SK-N-SH (cell line): ENCODE measurements around the gene SLC26A1.

Experiments
- CHD2 ChIP-seq: fragments of 150-350 bp; IDR thresholded peaks from 2 replicates; pipeline ENCODE4 v1.6.1; 2018; ENCODE audit warnings: low read length; ENCODE audit not compliant: partially characterized antibody
- EP300 ChIP-seq, 2 experiments: IDR thresholded peaks; 2 replicates each; pipeline versions ENCODE4 v1.4.0 to v1.6.1; 2012; ENCODE audit warnings: borderline replicate concordance in 1 of 2, low read depth in 1 of 2, low read length in 1 of 2
- EZH2phosphoT487 ChIP-seq: fragments of 200-600 bp; sonication (generic); IDR thresholded peaks from 2 replicates; pipeline ENCODE4 v1.6.1; 2017; ENCODE audit warnings: low read depth, mixed run types, mild to moderate bottlenecking, antibody characterized with exemption, moderate library complexity, borderline replicate concordance
- FOSL2 ChIP-seq: IDR thresholded peaks from 2 replicates; pipeline ENCODE4 v1.4.0; 2012; ENCODE audit warnings: low read depth, mild to moderate bottlenecking, moderate library complexity, borderline replicate concordance
- JUND ChIP-seq: IDR thresholded peaks from 2 replicates; pipeline ENCODE4 v1.4.0; 2012
- MEF2A ChIP-seq: IDR thresholded peaks from 2 replicates; pipeline ENCODE4 v1.4.0; 2012; ENCODE audit warnings: low read depth, borderline replicate concordance
- MXI1 ChIP-seq: IDR thresholded peaks from 2 replicates; pipeline ENCODE4 v1.6.1; 2012; ENCODE audit warnings: mild to moderate bottlenecking, low read depth, low read length, improper control_type of control experiment
- POLR2AphosphoS5 ChIP-seq: IDR thresholded peaks from 2 replicates; pipeline ENCODE4 v1.6.1; 2012; ENCODE audit warnings: low read depth, low read length
- RFX5 ChIP-seq: IDR thresholded peaks from 2 replicates; pipeline ENCODE4 v1.6.1; 2012; ENCODE audit warnings: mild to moderate bottlenecking, improper control_type of control experiment, low read length
- SIN3A ChIP-seq: IDR thresholded peaks from 2 replicates; pipeline ENCODE4 v1.6.1; 2012; ENCODE audit warnings: low read depth, mild to moderate bottlenecking, low read length, moderate library complexity, borderline replicate concordance
- TEAD4 ChIP-seq: IDR thresholded peaks from 2 replicates; pipeline ENCODE4 v1.4.0; 2012; ENCODE audit warnings: mild to moderate bottlenecking, borderline replicate concordance; ENCODE audit not compliant: insufficient read depth
- TF ChIP-seq, protein P1 (sequence below): fragments of 200-600 bp; sonication (generic); IDR thresholded peaks from 2 replicates; pipeline ENCODE4 v1.6.1; 2017; ENCODE audit warnings: antibody characterized with exemption, mild to moderate bottlenecking, moderate library complexity
- TF ChIP-seq, protein P2 (sequence below): fragments of 150-350 bp; IDR thresholded peaks from 2 replicates; pipeline ENCODE4 v1.6.1; 2017; ENCODE audit warnings: antibody characterized with exemption, low read length, low read depth, borderline replicate concordance
- TF ChIP-seq, protein P3 (sequence below): IDR thresholded peaks from 2 replicates; pipeline ENCODE4 v1.4.0; 2012; ENCODE audit warnings: low read depth, borderline replicate concordance

DNA sequence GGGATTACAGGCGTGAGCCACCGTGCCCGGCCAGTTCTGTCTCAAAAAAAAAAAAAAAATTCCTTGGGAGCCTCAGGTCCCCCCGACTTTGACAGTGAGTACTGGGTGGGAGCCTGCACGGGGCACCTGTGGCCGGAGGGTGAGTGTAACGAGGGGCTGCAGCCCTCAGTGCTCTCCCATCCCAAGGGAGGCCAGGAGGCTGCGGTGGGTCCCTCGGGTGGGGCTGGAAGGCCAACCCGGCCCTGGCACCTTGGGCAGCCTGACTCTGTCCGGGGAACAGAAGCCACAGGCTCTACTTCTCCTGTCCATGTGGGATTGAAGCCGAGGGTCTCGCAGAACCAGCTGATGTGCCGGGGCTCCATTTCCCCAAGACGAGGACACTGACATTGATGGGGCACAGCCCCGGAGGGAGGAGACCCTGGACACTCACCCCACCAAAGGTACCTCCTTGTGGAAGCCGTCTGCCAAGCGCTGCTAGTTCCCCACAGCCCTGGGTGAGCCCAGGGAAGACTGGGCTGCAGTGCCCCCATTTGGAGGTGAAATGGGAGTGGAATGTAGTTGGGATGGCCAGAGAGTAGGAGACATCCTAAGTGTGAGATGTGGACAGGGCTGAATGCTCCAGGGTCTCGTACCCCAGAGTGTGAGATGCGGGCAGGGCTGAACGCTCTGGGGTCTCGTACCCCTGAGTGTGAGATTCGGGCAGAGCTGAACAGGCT, 2.3 kb upstream of the SLC26A1 start:
- TF ChIP-seq CHD2 (no peak), POLR2AphosphoS5 (no peak), TEAD4 (no peak), SIN3A (no peak), JUND (no peak), EP300 (IDR thresholded peaks at IDR 0.05; ENCODE audit: borderline replicate concordance in 1 of 2, low read depth in 1 of 2, low read length in 1 of 2) (no peak), FOSL2 (no peak), MXI1 (no peak), RFX5 (no peak), EZH2phosphoT487 (no peak), MEF2A (no peak)
- TF ChIP-seq, protein P1, sequence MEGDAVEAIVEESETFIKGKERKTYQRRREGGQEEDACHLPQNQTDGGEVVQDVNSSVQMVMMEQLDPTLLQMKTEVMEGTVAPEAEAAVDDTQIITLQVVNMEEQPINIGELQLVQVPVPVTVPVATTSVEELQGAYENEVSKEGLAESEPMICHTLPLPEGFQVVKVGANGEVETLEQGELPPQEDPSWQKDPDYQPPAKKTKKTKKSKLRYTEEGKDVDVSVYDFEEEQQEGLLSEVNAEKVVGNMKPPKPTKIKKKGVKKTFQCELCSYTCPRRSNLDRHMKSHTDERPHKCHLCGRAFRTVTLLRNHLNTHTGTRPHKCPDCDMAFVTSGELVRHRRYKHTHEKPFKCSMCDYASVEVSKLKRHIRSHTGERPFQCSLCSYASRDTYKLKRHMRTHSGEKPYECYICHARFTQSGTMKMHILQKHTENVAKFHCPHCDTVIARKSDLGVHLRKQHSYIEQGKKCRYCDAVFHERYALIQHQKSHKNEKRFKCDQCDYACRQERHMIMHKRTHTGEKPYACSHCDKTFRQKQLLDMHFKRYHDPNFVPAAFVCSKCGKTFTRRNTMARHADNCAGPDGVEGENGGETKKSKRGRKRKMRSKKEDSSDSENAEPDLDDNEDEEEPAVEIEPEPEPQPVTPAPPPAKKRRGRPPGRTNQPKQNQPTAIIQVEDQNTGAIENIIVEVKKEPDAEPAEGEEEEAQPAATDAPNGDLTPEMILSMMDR: no peak
- TF ChIP-seq, protein P2, sequence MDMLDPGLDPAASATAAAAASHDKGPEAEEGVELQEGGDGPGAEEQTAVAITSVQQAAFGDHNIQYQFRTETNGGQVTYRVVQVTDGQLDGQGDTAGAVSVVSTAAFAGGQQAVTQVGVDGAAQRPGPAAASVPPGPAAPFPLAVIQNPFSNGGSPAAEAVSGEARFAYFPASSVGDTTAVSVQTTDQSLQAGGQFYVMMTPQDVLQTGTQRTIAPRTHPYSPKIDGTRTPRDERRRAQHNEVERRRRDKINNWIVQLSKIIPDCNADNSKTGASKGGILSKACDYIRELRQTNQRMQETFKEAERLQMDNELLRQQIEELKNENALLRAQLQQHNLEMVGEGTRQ: no peak
- TF ChIP-seq, protein P3, sequence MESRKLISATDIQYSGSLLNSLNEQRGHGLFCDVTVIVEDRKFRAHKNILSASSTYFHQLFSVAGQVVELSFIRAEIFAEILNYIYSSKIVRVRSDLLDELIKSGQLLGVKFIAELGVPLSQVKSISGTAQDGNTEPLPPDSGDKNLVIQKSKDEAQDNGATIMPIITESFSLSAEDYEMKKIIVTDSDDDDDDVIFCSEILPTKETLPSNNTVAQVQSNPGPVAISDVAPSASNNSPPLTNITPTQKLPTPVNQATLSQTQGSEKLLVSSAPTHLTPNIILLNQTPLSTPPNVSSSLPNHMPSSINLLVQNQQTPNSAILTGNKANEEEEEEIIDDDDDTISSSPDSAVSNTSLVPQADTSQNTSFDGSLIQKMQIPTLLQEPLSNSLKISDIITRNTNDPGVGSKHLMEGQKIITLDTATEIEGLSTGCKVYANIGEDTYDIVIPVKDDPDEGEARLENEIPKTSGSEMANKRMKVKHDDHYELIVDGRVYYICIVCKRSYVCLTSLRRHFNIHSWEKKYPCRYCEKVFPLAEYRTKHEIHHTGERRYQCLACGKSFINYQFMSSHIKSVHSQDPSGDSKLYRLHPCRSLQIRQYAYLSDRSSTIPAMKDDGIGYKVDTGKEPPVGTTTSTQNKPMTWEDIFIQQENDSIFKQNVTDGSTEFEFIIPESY: no peak
